Neural progenitor cell (in vitro differentiated cells): ENCODE data around the gene ZNF574.

Source experiments
- CTCF ChIP-seq: fragments of 200-600 bp; sonication (generic); IDR thresholded peaks from 2 replicates; pipeline ENCODE4 v1.5.1; 2017; ENCODE audit warnings: antibody characterized with exemption, mild to moderate bottlenecking
- EZH2phosphoT487 ChIP-seq: fragments of 200-600 bp; sonication (generic); IDR thresholded peaks from 2 replicates; pipeline ENCODE4 v1.6.1; 2017; ENCODE audit warnings: antibody characterized with exemption

GRCh38 chr19:42113641-42114348 is 37.8 kb downstream of the ZNF574 start:
- TF ChIP-seq CTCF (no peak), EZH2phosphoT487 (no peak)
